Osteocyte (in vitro differentiated cells): Measurements from ENCODE around the gene CD200R1L. TPM values are rescaled to one million over a fixed set of nuclear protein-coding genes. Genes with fewer than 3 reads are reported as not detected.

Source experiments
- DNase-seq: peaks from one replicate; pipeline ENCODE4 v3.0.0; 2021; ENCODE audit warnings: mixed read lengths; ENCODE audit not compliant: unreplicated experiment; ENCODE audit errors: extremely low spot score
- H3K27ac Mint-ChIP-seq: one replicate; pipeline ENCODE4 v1.8.0; 2021; ENCODE audit warnings: mild to moderate bottlenecking, mixed read lengths; ENCODE audit not compliant: unreplicated experiment
- H3K27me3 Mint-ChIP-seq: one replicate; pipeline ENCODE4 v1.8.0; 2021; ENCODE audit warnings: mixed read lengths; ENCODE audit not compliant: unreplicated experiment
- H3K36me3 Mint-ChIP-seq: one replicate; pipeline ENCODE4 v1.8.0; 2021; ENCODE audit warnings: mixed read lengths; ENCODE audit not compliant: unreplicated experiment
- H3K4me1 Mint-ChIP-seq: one replicate; pipeline ENCODE4 v1.8.0; 2021; ENCODE audit warnings: mixed read lengths; ENCODE audit not compliant: unreplicated experiment
- H3K4me3 Mint-ChIP-seq: one replicate; pipeline ENCODE4 v1.8.0; 2021; ENCODE audit warnings: mild to moderate bottlenecking, moderate library complexity, mixed read lengths; ENCODE audit not compliant: unreplicated experiment
- H3K9me3 Mint-ChIP-seq: one replicate; pipeline ENCODE4 v1.8.0; 2021; ENCODE audit warnings: mixed read lengths; ENCODE audit not compliant: unreplicated experiment
- CTCF ChIP-seq: fragments of 200-600 bp; sonication (generic); IDR thresholded peaks from 2 replicates; pipeline ENCODE4 v1.5.0; 2021; ENCODE audit warnings: antibody characterized with exemption, mild to moderate bottlenecking, moderate library complexity
- total RNA-seq: library from RNA; stranded (reverse); gene quantifications from 2 replicates; pipeline ENCODE4 v1.2.1, GENCODE V29; 2021

Gene CD200R1L
- total RNA-seq, 1 donor from 2014 or later = not detected

- Mint-ChIP-seq H3K9me3 (no peaks in the 10 kb centered on the region), H3K27ac (no peak overlapping the region), H3K4me3 (no peak overlapping the region), H3K4me1 (peaks cover 52% of the 10 kb centered on the region), H3K36me3 (no peaks in the 10 kb centered on the region), H3K27me3 (no peaks in the 10 kb centered on the region)
- no peak for TF ChIP-seq CTCF
- no peak for DNase-seq
These were observed 72.3 kb downstream of the CD200R1L start for GRCh38 chr3:112774293-112774926.

GRCh38 chr3:112773864-112774263, 72.8 kb downstream of the CD200R1L start:
- Mint-ChIP-seq H3K9me3 (no peaks in the 10 kb centered on the region), H3K27ac (no peak overlapping the region), H3K4me1 (peaks cover 49% of the 10 kb centered on the region), H3K4me3 (no peak overlapping the region), H3K36me3 (no peaks in the 10 kb centered on the region), H3K27me3 (no peaks in the 10 kb centered on the region)
- no peak for DNase-seq
- no peak for TF ChIP-seq CTCF

- Mint-ChIP-seq H3K27ac (no peak overlapping the region), H3K4me1 (peaks cover 25% of the 10 kb centered on the region), H3K36me3 (no peaks in the 10 kb centered on the region), H3K9me3 (no peaks in the 10 kb centered on the region), H3K27me3 (no peaks in the 10 kb centered on the region), H3K4me3 (no peak overlapping the region)
- DNase-seq = no peak
- TF ChIP-seq CTCF = no peak
These were observed 75.7 kb downstream of the CD200R1L start for GRCh38 chr3:112770951-112771350.

- H3K9me3 Mint-ChIP-seq = no peaks in the 10 kb centered on the region
- H3K27me3 Mint-ChIP-seq = no peaks in the 10 kb centered on the region
- no peak for DNase-seq
- H3K4me3 Mint-ChIP-seq = no peak overlapping the region
- H3K27ac Mint-ChIP-seq = peak overlapping the region; percentile 50
- H3K36me3 Mint-ChIP-seq = no peaks in the 10 kb centered on the region
- TF ChIP-seq CTCF = no peak
- peaks cover 22% of the 10 kb centered on the region for H3K4me1 Mint-ChIP-seq
These were observed 76.5 kb downstream of the CD200R1L start for GRCh38 chr3:112770032-112770626.

- no peak for DNase-seq
- no peaks in the 10 kb centered on the region for H3K27me3 Mint-ChIP-seq
- no peaks in the 10 kb centered on the region for H3K9me3 Mint-ChIP-seq
- no peak overlapping the region for H3K4me3 Mint-ChIP-seq
- H3K4me1 Mint-ChIP-seq = peaks cover 16% of the 10 kb centered on the region
- no peak overlapping the region for H3K27ac Mint-ChIP-seq
- TF ChIP-seq CTCF = no peak
- H3K36me3 Mint-ChIP-seq = no peaks in the 10 kb centered on the region
These were observed 77.2 kb downstream of the CD200R1L start for GRCh38 chr3:112769286-112769978.
